ENCODE data around the gene PCBP2. TPM values are rescaled to one million over a fixed set of nuclear protein-coding genes. Genes with fewer than 3 reads are reported as not detected.

PCBP2 gene
- total and polyA plus RNA-seq, 10 of the 15 experiments (the other 5 are each of a cell fraction or from before 2014, with no cell fraction given), result 109 to 803 (median 327) TPM

DNA sequence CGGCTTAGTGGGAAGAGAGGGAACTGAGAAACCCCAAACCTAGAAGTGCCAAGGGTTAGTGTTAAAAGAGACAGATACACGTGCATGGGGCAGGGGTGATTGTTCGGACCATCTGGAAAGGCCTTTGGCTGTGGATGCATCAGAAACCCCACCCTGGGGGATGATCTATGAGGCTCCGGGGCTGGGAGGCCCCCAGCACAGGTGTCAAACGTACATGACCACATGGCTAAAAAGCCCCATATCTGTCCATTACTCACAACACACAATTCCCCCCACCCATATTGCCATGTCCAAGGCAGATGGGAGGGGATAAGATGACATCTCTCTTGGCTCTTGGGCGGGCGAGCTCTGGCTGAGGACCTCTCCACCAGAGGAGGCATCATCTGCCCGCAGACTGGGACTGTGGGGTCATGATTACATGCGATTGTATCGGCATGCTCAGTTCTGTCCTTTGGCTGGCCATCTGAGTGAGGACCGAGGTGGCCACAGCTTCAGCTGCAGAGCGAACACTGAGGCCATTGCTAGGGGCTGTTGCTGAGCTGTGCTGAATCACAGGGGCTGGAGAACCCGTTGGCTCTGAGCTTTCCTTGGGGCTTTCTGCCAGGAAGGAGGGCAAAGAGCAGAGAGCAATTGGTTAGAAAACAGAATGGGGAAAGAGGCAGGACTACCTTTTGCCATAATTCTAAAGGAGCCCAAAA, 65.0 kb downstream of the PCBP2 start:
- CTCF ChIA-PET, result interaction anchor here (1.2 to 2.5 kb wide), 3 partner anchors 8 to 241 kb away, joined by 3 to 13 read pairs (median 4); partner anchors contain the start of gene ATP5MC2
- in situ Hi-C loops (cut with MboI), result no loop called here

DNA sequence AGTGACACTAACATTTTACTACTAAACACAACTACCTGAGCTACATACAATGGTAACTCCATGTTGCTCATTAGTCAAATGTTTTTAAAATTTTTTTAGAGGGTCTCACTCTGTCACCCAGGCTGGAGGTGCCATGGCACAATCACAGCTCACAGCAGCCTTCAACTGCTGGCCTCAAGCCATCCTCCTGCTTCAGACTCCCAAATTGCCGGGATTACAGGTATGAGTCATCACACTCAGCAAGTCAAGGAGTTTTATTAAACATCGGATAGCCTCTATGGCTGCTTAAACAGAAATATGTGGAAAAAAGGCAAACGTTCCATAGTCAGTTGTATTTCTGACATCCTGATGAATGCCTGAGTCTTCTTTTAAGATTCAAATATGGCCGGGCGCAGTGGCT, 66.5 kb downstream of the PCBP2 start:
- no TSS peak for BruUV-seq (replicated peaks)
- no peak overlapping the region for H3K27ac ChIP-seq (ENCODE audit: control insufficient read depth, insufficient read depth)
- H3K27me3 ChIP-seq (replicated peaks in 1 of 2; ENCODE audit: control insufficient read depth in 2 of 2, insufficient read depth in 2 of 2, low read length in 1 of 2), result no peaks in the 10 kb centered on the region
- no peaks in the 10 kb centered on the region for H3K79me2 ChIP-seq (ENCODE audit: control insufficient read depth, insufficient read depth, low read length)
- CTCF ChIA-PET, result interaction anchor here (0.5 to 2.5 kb wide), 5 partner anchors 10 to 194 kb away, joined by 3 to 13 read pairs (median 3); no protein-coding TSS in a partner anchor
- FAIRE-seq, result no peak
- RAD21 ChIA-PET (ENCODE audit: unreplicated experiment), result no interaction called here
- WGBS (ENCODE audit: insufficient coverage, insufficient replicate concordance, low lambda C conversion rate, missing lambda C conversion rate), result 92% methylated on average over 5 of the region's 5 CpGs
- no peak for ATAC-seq
- no peaks in the 10 kb centered on the region for H3K4me1 ChIP-seq (ENCODE audit: control insufficient read depth, insufficient read depth, low read length)
- H3K9me3 ChIP-seq (replicated peaks; ENCODE audit: control insufficient read depth, insufficient read depth, low read length), result no peaks in the 10 kb centered on the region
- H2AFZ ChIP-seq (ENCODE audit: control insufficient read depth, low read depth, low read length), result no peak overlapping the region
- POLR2A ChIA-PET, result no interaction called here
- H4K20me1 ChIP-seq (ENCODE audit: control insufficient read depth, insufficient read depth), result no peaks in the 10 kb centered on the region
- intact Hi-C loops (cut with micrococcal nuclease; ENCODE audit: unreplicated experiment), result no loop called here
- H3K9ac ChIP-seq (ENCODE audit: control insufficient read depth, insufficient read depth, low read length), result no peak overlapping the region
- H3K4me3 ChIP-seq, result no peak overlapping the region
- no peak for DNase-seq (ENCODE audit: low read depth, low spot score)
- SMC1A ChIA-PET (ENCODE audit: uncharacterized antibody, unreplicated experiment), result interaction anchor here (0.7 to 1.1 kb wide), 2 partner anchors 18 to 77 kb away, joined by 3 read pairs; partner anchors contain the start of gene TARBP2
- no peak overlapping the region for H3K4me2 ChIP-seq (ENCODE audit: control insufficient read depth, insufficient read depth)
- H3K36me3 ChIP-seq (ENCODE audit: control insufficient read depth in 2 of 2, insufficient read depth in 2 of 2, low read length in 1 of 2), result peaks cover 13 to 16% of the 10 kb centered on the region in 2 experiments; a peak in 3 of 4 replicates
- in situ Hi-C loops (cut with MboI), result no loop called here
- no peak for TF ChIP-seq STAT1 (conservative IDR thresholded peaks at IDR 0.05)
- no peak for TF ChIP-seq GABPA (IDR thresholded peaks at IDR 0.05; ENCODE audit: low read depth)
- TF ChIP-seq, protein P1, sequence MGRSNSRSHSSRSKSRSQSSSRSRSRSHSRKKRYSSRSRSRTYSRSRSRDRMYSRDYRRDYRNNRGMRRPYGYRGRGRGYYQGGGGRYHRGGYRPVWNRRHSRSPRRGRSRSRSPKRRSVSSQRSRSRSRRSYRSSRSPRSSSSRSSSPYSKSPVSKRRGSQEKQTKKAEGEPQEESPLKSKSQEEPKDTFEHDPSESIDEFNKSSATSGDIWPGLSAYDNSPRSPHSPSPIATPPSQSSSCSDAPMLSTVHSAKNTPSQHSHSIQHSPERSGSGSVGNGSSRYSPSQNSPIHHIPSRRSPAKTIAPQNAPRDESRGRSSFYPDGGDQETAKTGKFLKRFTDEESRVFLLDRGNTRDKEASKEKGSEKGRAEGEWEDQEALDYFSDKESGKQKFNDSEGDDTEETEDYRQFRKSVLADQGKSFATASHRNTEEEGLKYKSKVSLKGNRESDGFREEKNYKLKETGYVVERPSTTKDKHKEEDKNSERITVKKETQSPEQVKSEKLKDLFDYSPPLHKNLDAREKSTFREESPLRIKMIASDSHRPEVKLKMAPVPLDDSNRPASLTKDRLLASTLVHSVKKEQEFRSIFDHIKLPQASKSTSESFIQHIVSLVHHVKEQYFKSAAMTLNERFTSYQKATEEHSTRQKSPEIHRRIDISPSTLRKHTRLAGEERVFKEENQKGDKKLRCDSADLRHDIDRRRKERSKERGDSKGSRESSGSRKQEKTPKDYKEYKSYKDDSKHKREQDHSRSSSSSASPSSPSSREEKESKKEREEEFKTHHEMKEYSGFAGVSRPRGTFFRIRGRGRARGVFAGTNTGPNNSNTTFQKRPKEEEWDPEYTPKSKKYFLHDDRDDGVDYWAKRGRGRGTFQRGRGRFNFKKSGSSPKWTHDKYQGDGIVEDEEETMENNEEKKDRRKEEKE (IDR thresholded peaks at IDR 0.05), result no peak
- TF ChIP-seq, protein P2, sequence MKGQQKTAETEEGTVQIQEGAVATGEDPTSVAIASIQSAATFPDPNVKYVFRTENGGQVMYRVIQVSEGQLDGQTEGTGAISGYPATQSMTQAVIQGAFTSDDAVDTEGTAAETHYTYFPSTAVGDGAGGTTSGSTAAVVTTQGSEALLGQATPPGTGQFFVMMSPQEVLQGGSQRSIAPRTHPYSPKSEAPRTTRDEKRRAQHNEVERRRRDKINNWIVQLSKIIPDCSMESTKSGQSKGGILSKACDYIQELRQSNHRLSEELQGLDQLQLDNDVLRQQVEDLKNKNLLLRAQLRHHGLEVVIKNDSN (IDR thresholded peaks at IDR 0.05; ENCODE audit: borderline replicate concordance, extremely low read length, insufficient read depth, low read depth, low read length), result no peak
- TF ChIP-seq EZH2 (IDR thresholded peaks at IDR 0.05; ENCODE audit: borderline replicate concordance, control insufficient read depth, low read depth, low read length), result no peak
- TF ChIP-seq NFIC (IDR thresholded peaks at IDR 0.05; ENCODE audit: low read depth, low read length), result no peak
- no peak for TF ChIP-seq IRF4 (IDR thresholded peaks at IDR 0.05; ENCODE audit: low read depth, low read length)
- TF ChIP-seq MXI1 (IDR thresholded peaks at IDR 0.05; ENCODE audit: low read depth, low read length), result no peak
- TF ChIP-seq ASH2L (IDR thresholded peaks at IDR 0.05; ENCODE audit: borderline replicate concordance, low read depth), result no peak

More for the DNA sequence above, 65.0 kb downstream of the PCBP2 start:
- Histone ChIP-seq H3K4me3 (no peak overlapping the region), H3K9ac (ENCODE audit: control insufficient read depth, insufficient read depth, low read length) (no peak overlapping the region), H3K9me3 (replicated peaks; ENCODE audit: control insufficient read depth, insufficient read depth, low read length) (no peaks in the 10 kb centered on the region), H2AFZ (ENCODE audit: control insufficient read depth, low read depth, low read length) (no peak overlapping the region), H3K27ac (ENCODE audit: control insufficient read depth, insufficient read depth) (no peak overlapping the region), H4K20me1 (ENCODE audit: control insufficient read depth, insufficient read depth) (no peaks in the 10 kb centered on the region), H3K36me3 (ENCODE audit: control insufficient read depth in 2 of 2, insufficient read depth in 2 of 2, low read length in 1 of 2) (peaks cover 11 to 16% of the 10 kb centered on the region in 2 experiments; a peak in 3 of 4 replicates), H3K4me2 (ENCODE audit: control insufficient read depth, insufficient read depth) (no peak overlapping the region), H3K79me2 (ENCODE audit: control insufficient read depth, insufficient read depth, low read length) (no peaks in the 10 kb centered on the region), H3K27me3 (replicated peaks in 1 of 2; ENCODE audit: control insufficient read depth in 2 of 2, insufficient read depth in 2 of 2, low read length in 1 of 2) (no peaks in the 10 kb centered on the region), H3K4me1 (ENCODE audit: control insufficient read depth, insufficient read depth, low read length) (no peaks in the 10 kb centered on the region)
- ATAC-seq, result no peak
- DNase-seq (ENCODE audit: low read depth, low spot score), result no peak
- no peak for TF ChIP-seq MEF2B (IDR thresholded peaks at IDR 0.05; ENCODE audit: partially characterized antibody, poor library complexity, severe bottlenecking)
- no peak for TF ChIP-seq ZBED1 (IDR thresholded peaks at IDR 0.05; ENCODE audit: borderline replicate concordance)
- no peak for TF ChIP-seq CHD2 (IDR thresholded peaks at IDR 0.05; ENCODE audit: borderline replicate concordance, low read depth, low read length)
- TF ChIP-seq SIX5 (IDR thresholded peaks at IDR 0.05; ENCODE audit: low read depth, low read length, severe bottlenecking), result no peak
- no peak for TF ChIP-seq ZNF217 (IDR thresholded peaks at IDR 0.05)
- no peak for TF ChIP-seq SMARCA5 (IDR thresholded peaks at IDR 0.05)
- TF ChIP-seq NRF1 (conservative IDR thresholded peaks at IDR 0.05; ENCODE audit: low read depth, low read length), result no peak
- TF ChIP-seq EZH2 (IDR thresholded peaks at IDR 0.05; ENCODE audit: borderline replicate concordance, control insufficient read depth, low read depth, low read length), result no peak
- TF ChIP-seq ZNF24 (IDR thresholded peaks at IDR 0.05), result no peak
- TF ChIP-seq CHD4 (IDR thresholded peaks at IDR 0.05), result no peak
- TF ChIP-seq HCFC1 (IDR thresholded peaks at IDR 0.05; ENCODE audit: low read length), result no peak
- BruUV-seq (replicated peaks), result no TSS peak
- ChIA-PET SMC1A (ENCODE audit: uncharacterized antibody, unreplicated experiment) (interaction anchor here (1.4 kb wide), 1 partner anchor 172 kb away, joined by 3 read pairs; no protein-coding TSS in a partner anchor), POLR2A (no interaction called here), RAD21 (ENCODE audit: unreplicated experiment) (no interaction called here)
- intact Hi-C loops (cut with micrococcal nuclease; ENCODE audit: unreplicated experiment), result no loop called here
- 83% methylated on average over 13 of the region's 13 CpGs for WGBS (ENCODE audit: insufficient coverage, insufficient replicate concordance, low lambda C conversion rate, missing lambda C conversion rate)
- FAIRE-seq, result no peak

All from GM12878 (cell line).